ENCODE results near the gene AVPR2. TPM values are rescaled to one million over a fixed set of nuclear protein-coding genes. Genes with fewer than 3 reads are reported as not detected.

AVPR2 gene
- total RNA-seq, 6 experiments from 2014 or later: not detected

DNA sequence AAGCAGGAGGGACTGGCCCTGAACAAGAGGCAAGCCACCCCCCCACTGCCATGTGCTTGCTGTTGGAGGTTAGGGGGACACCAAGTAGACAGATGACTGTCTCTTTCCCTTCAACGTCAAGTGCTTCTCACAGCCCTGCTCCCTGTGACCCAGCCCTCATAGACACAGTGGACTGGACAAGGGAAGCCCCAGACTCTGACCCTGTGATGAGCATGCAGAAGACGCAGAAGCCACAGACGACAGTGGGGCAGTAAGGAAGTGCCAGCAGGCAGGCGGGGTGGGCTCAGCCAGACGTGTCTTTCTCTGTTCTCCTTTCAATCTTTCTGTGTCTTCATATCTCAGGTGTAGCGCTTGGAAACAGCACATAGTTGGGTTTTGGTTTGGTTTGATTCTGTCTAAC lies 16.1 kb upstream of the AVPR2 start:
- Mint-ChIP-seq H3K4me1 (ENCODE audit: low read depth) (peaks cover 8% of the 10 kb centered on the region; the same call in 1 of the 2 replicates), H3K27me3 (ENCODE audit: insufficient read depth) (peaks cover 9% of the 10 kb centered on the region), H3K27ac (no peak overlapping the region), H3K4me3 (no peak overlapping the region), H3K9me3 (no peaks in the 10 kb centered on the region), H3K36me3 (ENCODE audit: low read depth) (no peaks in the 10 kb centered on the region)
- no peak for DNase-seq
- no peak for TF ChIP-seq CTCF (IDR thresholded peaks at IDR 0.05)

DNA sequence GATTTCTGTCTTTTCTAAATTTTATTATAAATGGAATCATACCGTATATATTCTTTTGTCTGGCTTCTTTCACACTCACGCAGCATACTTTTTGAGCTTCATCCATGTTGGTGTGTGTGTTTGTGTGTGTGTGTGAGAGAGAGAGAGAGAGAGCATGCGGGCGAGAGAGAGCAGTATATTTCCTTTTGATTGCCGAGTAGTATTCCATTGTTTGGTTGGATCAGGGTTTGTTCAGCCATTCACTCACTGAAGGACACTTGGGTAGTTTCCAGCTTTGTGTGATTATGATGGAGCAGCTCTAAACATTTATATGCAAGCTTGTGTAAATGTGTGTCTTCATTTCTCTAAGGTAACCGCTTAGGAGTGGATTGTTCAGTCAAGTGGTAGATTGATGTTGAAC lies 15.3 kb upstream of the AVPR2 start:
- H3K36me3 Mint-ChIP-seq (ENCODE audit: low read depth): no peaks in the 10 kb centered on the region
- peaks cover 8% of the 10 kb centered on the region; the same call in 1 of the 2 replicates for H3K4me1 Mint-ChIP-seq (ENCODE audit: low read depth)
- H3K27me3 Mint-ChIP-seq (ENCODE audit: insufficient read depth): peaks cover 9% of the 10 kb centered on the region
- no peak for TF ChIP-seq CTCF (IDR thresholded peaks at IDR 0.05)
- no peak overlapping the region for H3K4me3 Mint-ChIP-seq
- no peak overlapping the region for H3K27ac Mint-ChIP-seq
- H3K9me3 Mint-ChIP-seq: no peaks in the 10 kb centered on the region
- DNase-seq: no peak

GRCh38 chrX:153897899-153898298 lies 6.6 kb upstream of the AVPR2 start:
- no peak for DNase-seq
- H3K27ac Mint-ChIP-seq: no peak overlapping the region
- no peaks in the 10 kb centered on the region; the same call in 1 of the 2 replicates for H3K9me3 Mint-ChIP-seq
- H3K4me3 Mint-ChIP-seq: no peak overlapping the region
- no peak for TF ChIP-seq CTCF (IDR thresholded peaks at IDR 0.05)
- H3K27me3 Mint-ChIP-seq (ENCODE audit: insufficient read depth): peaks cover 8% of the 10 kb centered on the region
- peaks cover 17% of the 10 kb centered on the region for H3K4me1 Mint-ChIP-seq (ENCODE audit: low read depth)
- no peaks in the 10 kb centered on the region for H3K36me3 Mint-ChIP-seq (ENCODE audit: low read depth)

DNA sequence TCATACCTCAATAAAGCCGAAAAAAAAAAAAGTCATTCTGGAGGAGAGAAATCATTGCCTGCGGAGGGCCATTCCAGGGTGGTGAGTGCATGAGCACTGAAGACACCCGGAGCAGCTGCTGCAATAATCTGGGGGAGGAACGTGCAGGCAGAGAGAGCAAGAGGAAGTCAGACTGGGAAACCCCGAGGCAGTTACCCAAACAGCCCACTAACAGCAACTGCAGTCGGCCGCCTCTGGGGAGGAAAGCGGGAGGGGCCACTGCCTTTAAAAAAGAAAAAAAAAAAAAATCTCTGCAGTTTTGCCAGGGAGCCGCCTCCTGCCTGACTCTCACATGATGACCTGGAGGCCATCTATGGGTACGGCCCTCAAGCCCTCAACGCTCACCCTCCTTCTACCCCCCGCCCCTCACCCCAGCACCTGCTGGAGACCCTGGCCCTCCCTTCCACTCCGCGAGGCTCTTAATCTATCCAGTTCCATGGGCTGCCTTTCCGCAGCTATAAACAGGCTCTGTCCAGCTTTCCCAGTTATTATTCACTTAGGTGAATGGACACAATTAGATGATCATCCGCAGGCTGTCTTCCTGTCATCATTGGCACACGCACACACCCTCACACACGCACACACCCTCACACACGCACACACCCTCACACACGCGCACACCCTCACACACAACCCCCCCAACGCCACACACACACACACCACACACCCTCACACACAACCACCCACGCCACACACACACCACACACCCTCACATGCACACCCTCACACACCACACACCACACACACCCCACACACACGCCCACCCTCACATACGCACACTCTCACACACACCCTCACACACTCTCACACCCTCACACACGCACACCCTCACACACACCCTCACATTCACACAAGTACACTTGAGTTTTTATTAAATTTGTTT lies 3.4 kb upstream of the AVPR2 start:
- peak; percentile 90 for DNase-seq
- Mint-ChIP-seq H3K36me3 (ENCODE audit: low read depth) (no peaks in the 10 kb centered on the region), H3K4me3 (peak overlapping the region; percentile 57), H3K27me3 (ENCODE audit: insufficient read depth) (peaks cover 9% of the 10 kb centered on the region), H3K4me1 (ENCODE audit: low read depth) (peaks cover 17% of the 10 kb centered on the region), H3K27ac (peak overlapping the region; percentile 54), H3K9me3 (no peaks in the 10 kb centered on the region)
- no peak for TF ChIP-seq CTCF (IDR thresholded peaks at IDR 0.05)

- TF ChIP-seq CTCF (IDR thresholded peaks at IDR 0.05): no peak
- Mint-ChIP-seq H3K4me1 (ENCODE audit: low read depth) (peaks cover 17% of the 10 kb centered on the region), H3K4me3 (peak overlapping the region; percentile 57; the same call in 1 of the 2 replicates), H3K27ac (peak overlapping the region; percentile 51), H3K36me3 (ENCODE audit: low read depth) (no peaks in the 10 kb centered on the region), H3K27me3 (ENCODE audit: insufficient read depth) (peaks cover 6% of the 10 kb centered on the region), H3K9me3 (no peaks in the 10 kb centered on the region)
- DNase-seq: no peak
Observed at GRCh38 chrX:153901753-153902140, 2.7 kb upstream of the AVPR2 start.

All from HFFc6 (cell line).